HEK293T (cell line): ENCODE data around the gene CFAP43.

ENCODE experiments used
- CTCF ChIA-PET: fragments of 350-600 bp; formaldehyde crosslinking; extraction: SDS; loops from one replicate; lab custom pipeline; 2021; ENCODE audit warnings: antibody characterized with exemption, inconsistent platforms; lab: Yijun Ruan, JAX
- POLR2A ChIA-PET: fragments of 350-600 bp; formaldehyde crosslinking; extraction: SDS; loops from one replicate; lab custom pipeline; 2020; ENCODE audit warnings: antibody characterized with exemption, inconsistent platforms; lab: Yijun Ruan, JAX
- DNase-seq: peaks from one replicate; pipeline ENCODE4 v3.0.0; 2012; ENCODE audit warnings: mixed read lengths; ENCODE audit errors: extremely low spot score
- ARNT ChIP-seq: fragments of 450-650 bp; IDR thresholded peaks from 2 replicates; pipeline ENCODE4 v1.6.1; 2017; ENCODE audit warnings: mild to moderate bottlenecking
- BHLHE40 ChIP-seq: fragments of 450-650 bp; IDR thresholded peaks from 2 replicates; pipeline ENCODE4 v1.6.1; 2016; ENCODE audit warnings: mild to moderate bottlenecking, moderate library complexity, borderline replicate concordance
- CTBP1 ChIP-seq: fragments of 450-650 bp; IDR thresholded peaks from 2 replicates; pipeline ENCODE4 v1.6.1; 2016; ENCODE audit warnings: borderline replicate concordance
- ELF4 ChIP-seq: fragments of 450-650 bp; IDR thresholded peaks from 2 replicates; pipeline ENCODE4 v1.6.1; 2017; ENCODE audit warnings: antibody characterized with exemption
- FOXA1 ChIP-seq: fragments of 450-650 bp; IDR thresholded peaks from 2 replicates; pipeline ENCODE4 v1.6.1; 2016; ENCODE audit warnings: mild to moderate bottlenecking
- FOXK2 ChIP-seq: fragments of 450-650 bp; IDR thresholded peaks from 2 replicates; pipeline ENCODE4 v1.6.1; 2016; ENCODE audit warnings: mild to moderate bottlenecking
- FOXM1 ChIP-seq: fragments of 450-650 bp; IDR thresholded peaks from 2 replicates; pipeline ENCODE4 v1.6.1; 2017; ENCODE audit warnings: mild to moderate bottlenecking, borderline replicate concordance
- HDGF ChIP-seq: fragments of 450-650 bp; IDR thresholded peaks from 2 replicates; pipeline ENCODE4 v1.6.1; 2017; ENCODE audit warnings: antibody characterized with exemption, borderline replicate concordance
- L3MBTL2 ChIP-seq: fragments of 450-650 bp; conservative IDR thresholded peaks from 2 replicates; pipeline ENCODE4 v1.6.1; 2016; ENCODE audit warnings: mild to moderate bottlenecking
- LEF1 ChIP-seq: fragments of 450-650 bp; IDR thresholded peaks from 2 replicates; pipeline ENCODE4 v1.6.1; 2017; ENCODE audit warnings: mild to moderate bottlenecking, borderline replicate concordance
- NFRKB ChIP-seq: fragments of 450-650 bp; IDR thresholded peaks from 2 replicates; pipeline ENCODE4 v1.6.1; 2016; ENCODE audit warnings: mild to moderate bottlenecking, moderate library complexity
- PKNOX1 ChIP-seq: fragments of 450-650 bp; IDR thresholded peaks from 2 replicates; pipeline ENCODE4 v1.6.1; 2016
- SP1 ChIP-seq: fragments of 450-650 bp; IDR thresholded peaks from 2 replicates; pipeline ENCODE4 v1.6.1; 2017
- SUZ12 ChIP-seq: fragments of 450-650 bp; IDR thresholded peaks from 2 replicates; pipeline ENCODE4 v1.6.1; 2016; ENCODE audit warnings: mild to moderate bottlenecking
- TARDBP ChIP-seq: fragments of 450-650 bp; IDR thresholded peaks from 2 replicates; pipeline ENCODE4 v1.6.1; 2016
- ZNF384 ChIP-seq: fragments of 450-650 bp; IDR thresholded peaks from 2 replicates; pipeline ENCODE4 v1.6.1; 2016

CFAP43 gene

DNA sequence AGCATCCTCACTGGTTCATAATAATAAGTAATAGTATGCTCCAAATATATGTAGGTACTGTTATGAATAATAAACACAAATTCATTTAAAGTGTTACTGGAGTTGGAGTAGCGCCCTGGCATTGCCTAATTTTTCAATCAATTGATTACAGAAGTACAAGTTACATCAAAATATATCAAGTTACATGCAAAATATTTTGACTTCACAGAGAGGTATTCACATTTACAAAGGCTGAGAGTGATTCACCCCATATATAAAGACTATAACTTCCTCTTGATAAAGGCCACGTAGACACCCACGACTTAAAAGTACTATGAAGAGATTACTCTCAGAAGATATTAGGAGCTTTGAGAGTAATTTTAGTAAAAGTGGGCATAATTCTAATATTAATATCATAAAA lies 132.9 kb downstream of the CFAP43 start:
- TF ChIP-seq PKNOX1 (no peak), SP1 (no peak), LEF1 (no peak), TARDBP (no peak), NFRKB (no peak), ELF4 (no peak), CTBP1 (no peak), ARNT (no peak), SUZ12 (no peak)
- ChIA-PET CTCF (interaction anchor here (0.7 kb wide), 2 partner anchors 14 to 24 kb away, joined by 3 read pairs; no protein-coding TSS in a partner anchor), POLR2A (no interaction called here)
- no peak for DNase-seq

DNA sequence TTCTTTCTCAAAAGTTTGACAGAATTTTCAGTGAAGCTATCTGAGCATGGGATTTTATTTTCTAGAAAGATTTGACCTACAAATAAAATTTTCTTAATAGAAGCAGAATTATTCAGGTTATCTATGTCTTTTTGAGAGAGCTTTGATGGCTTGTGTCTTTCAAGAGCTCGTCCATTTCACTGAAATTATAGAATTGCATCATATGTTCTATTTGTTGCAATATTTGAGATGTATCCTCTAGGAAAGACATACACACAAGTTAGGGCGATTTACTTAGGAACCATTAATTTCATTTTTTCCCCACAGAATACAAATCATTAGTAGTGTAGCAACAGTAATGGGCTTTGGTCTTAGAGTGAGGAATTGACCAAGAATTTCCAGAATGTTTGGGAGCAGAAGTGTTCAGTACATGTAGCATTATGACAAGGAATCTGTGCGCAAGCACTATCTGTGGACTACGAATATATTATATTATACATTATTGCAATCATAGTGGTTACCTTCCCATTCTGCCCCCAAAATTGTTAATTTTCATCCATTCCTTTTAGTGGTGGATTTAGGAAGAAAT lies 133.7 kb downstream of the CFAP43 start:
- no peak for DNase-seq
- ChIA-PET POLR2A (no interaction called here), CTCF (interaction anchor here (0.6 kb wide), 1 partner anchor 15 kb away, joined by 3 read pairs; no protein-coding TSS in a partner anchor)
- TF ChIP-seq CTBP1 (no peak), FOXK2 (no peak), ELF4 (no peak), FOXA1 (no peak), PKNOX1 (no peak)

GRCh38 chr10:104096692-104097091 lies 135.5 kb downstream of the CFAP43 start:
- CTCF ChIA-PET = no interaction called here
- TF ChIP-seq SUZ12 (no peak), L3MBTL2 (no peak), LEF1 (no peak), BHLHE40 (no peak), FOXK2 (no peak), SP1 (no peak), FOXA1 (no peak), PKNOX1 (no peak), HDGF (no peak), ELF4 (no peak), FOXM1 (no peak), CTBP1 (no peak), NFRKB (no peak), ZNF384 (no peak), TARDBP (no peak)
- DNase-seq = no peak
- POLR2A ChIA-PET = no interaction called here

DNA sequence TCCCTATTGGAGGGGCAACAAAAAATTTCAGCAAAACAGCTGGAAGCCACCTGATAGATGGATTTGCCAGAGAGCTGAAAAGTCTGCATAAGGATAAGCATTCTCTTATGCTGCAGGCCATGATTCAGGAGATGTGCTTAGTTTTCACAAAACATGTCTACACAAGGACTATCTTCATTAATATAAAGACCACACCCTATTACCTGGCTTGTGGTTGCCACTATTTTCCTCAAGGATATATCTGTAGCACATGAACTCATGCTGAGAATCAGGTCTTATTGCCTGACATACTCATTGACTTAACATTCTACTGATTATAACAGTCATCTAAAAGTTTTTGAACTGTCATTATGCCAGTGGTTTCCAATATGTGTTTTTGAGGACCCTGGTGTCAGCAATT lies 139.4 kb downstream of the CFAP43 start:
- CTCF ChIA-PET = no interaction called here
- POLR2A ChIA-PET = no interaction called here
- no peak for DNase-seq
- TF ChIP-seq BHLHE40 (no peak), L3MBTL2 (no peak), ZNF384 (no peak), CTBP1 (no peak), NFRKB (no peak), SUZ12 (no peak), PKNOX1 (no peak), SP1 (no peak), ARNT (no peak), FOXK2 (no peak)

DNA sequence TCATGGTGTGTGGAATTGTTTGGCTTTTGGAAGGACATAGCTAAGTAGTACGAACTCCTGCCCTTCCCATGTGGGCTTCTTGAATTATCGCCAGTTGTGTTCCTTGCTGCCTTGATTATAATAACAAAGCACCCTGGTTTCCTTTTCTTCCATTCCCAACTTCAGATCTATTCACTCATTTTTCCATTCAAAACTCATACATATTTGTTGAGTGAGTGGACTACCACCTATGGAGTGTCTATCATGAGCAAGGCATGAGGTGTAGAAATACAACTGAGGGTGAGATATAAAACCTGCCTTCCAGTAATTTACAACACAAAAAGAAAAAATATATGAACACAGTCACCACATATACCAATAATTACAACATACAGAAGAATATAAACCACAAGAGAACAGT lies 141.6 kb downstream of the CFAP43 start:
- CTCF ChIA-PET = no interaction called here
- no peak for DNase-seq
- no peak for TF ChIP-seq L3MBTL2
- TF ChIP-seq FOXA1 = no peak
- no peak for TF ChIP-seq CTBP1
- no peak for TF ChIP-seq BHLHE40
- no peak for TF ChIP-seq PKNOX1
- POLR2A ChIA-PET = no interaction called here

- CTCF ChIA-PET = interaction anchor here (0.6 kb wide), 1 partner anchor 14 kb away, joined by 3 read pairs; no protein-coding TSS in a partner anchor
- TF ChIP-seq BHLHE40 = no peak
- no peak for TF ChIP-seq HDGF
- no peak for TF ChIP-seq ELF4
- no peak for TF ChIP-seq FOXK2
- no peak for TF ChIP-seq FOXM1
- no peak for TF ChIP-seq FOXA1
- no peak for TF ChIP-seq ARNT
- POLR2A ChIA-PET = interaction anchor here (1.6 kb wide), 1 partner anchor 32 kb away, joined by 8 read pairs; the partner anchor contains the start of gene SFR1
- no peak for DNase-seq
Observed at GRCh38 chr10:104089621-104090020, 142.5 kb downstream of the CFAP43 start.
